Effector memory CD4-positive, alpha-beta T cell (primary cell): ENCODE data around the gene ACIN1.
"Not testable (repeated sequence)": the region's sequence is repeated elsewhere in the genome, so short reads cannot be mapped to it uniquely, and the experiment has no call there.

Source experiments
- DNase-seq, 3 donors: peaks; one replicate each; pipeline ENCODE4 v3.0.0-alpha.2; 2020
- H3K27ac ChIP-seq: 2 replicates; pipeline ENCODE4 v1.7.0; 2013; ENCODE audit warnings: mild to moderate bottlenecking, low read length, moderate library complexity; ENCODE audit not compliant: insufficient read depth, poor library complexity, severe bottlenecking
- H3K27me3 ChIP-seq: replicated peaks from 2 replicates; pipeline ENCODE4 v1.7.0; 2013; ENCODE audit warnings: mild to moderate bottlenecking, low read length; ENCODE audit not compliant: insufficient read depth, control insufficient read depth, poor library complexity, severe bottlenecking
- H3K36me3 ChIP-seq: 2 replicates; pipeline ENCODE4 v1.7.0; 2013; ENCODE audit warnings: mild to moderate bottlenecking, low read length, moderate library complexity; ENCODE audit not compliant: control insufficient read depth, insufficient read depth
- H3K4me1 ChIP-seq: 2 replicates; pipeline ENCODE4 v1.7.0; 2013; ENCODE audit warnings: low read length, mild to moderate bottlenecking; ENCODE audit not compliant: control insufficient read depth, insufficient read depth, poor library complexity, severe bottlenecking
- H3K4me3 ChIP-seq: 2 replicates; pipeline ENCODE4 v1.7.0; 2013; ENCODE audit warnings: low read length, low read depth, mild to moderate bottlenecking; ENCODE audit not compliant: insufficient read depth, poor library complexity, severe bottlenecking
- H3K9me3 ChIP-seq: 2 replicates; pipeline ENCODE4 v1.7.0; 2013; ENCODE audit warnings: mild to moderate bottlenecking, low read length, moderate library complexity; ENCODE audit not compliant: control insufficient read depth

Gene ACIN1

DNA sequence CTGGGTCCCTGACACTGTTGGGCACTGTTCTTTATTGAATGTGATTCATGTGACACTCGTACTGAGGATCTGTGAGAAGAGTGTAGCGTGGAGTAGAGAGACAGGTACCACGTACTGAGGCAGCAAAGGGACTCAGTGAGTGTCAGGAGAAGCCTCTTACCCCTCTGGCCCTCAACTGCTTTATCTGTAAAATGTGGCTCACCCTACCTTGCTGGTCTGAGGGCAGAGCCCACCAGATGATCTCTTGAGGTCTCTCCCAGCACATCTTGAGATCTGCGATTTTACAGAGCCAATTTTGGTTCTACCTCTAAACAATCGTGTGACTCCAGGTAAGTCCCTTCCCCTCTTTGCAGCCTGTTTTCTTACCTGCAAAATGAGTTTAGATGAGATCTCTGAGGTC is 21.0 kb upstream of the ACIN1 start:
- Histone ChIP-seq H3K27me3 (no peaks in the 10 kb centered on the region), H3K4me3 (no peak overlapping the region), H3K9me3 (no peaks in the 10 kb centered on the region), H3K4me1 (peaks cover 38% of the 10 kb centered on the region), H3K36me3 (no peaks in the 10 kb centered on the region), H3K27ac (no peak overlapping the region)
- DNase-seq: no peak

DNA sequence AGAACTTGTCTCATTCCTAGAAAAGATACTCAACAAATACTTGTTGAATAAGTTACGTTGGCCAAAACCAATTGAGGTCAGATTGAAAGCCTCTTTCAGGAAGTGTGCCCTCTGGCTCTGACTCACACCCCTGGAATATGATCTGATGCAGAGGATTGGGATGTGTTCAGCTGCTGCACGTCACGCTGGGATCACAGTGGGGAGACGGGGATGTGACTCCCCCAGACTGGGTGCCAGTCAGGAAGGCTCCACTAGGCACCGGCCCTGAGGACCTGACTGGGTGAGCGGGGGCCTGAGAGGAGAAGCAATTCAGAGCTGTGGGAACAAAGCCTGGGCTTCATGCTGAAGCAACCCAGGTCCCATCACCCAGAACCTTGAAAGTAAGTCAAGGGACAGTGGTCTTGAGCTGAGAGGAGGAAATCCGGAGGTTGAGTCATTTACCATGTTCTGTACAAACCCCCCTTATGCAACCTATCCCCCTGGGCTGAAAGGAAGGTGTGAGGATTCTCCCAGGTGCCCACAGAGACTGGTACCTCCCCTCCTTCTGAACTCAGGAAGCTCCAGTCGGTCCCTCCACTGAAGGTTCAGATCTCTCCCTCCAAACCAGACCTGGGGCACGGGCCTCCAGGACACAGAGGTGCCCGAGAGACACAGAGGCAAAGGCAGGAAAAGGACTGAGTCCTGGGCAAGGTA is 20.2 kb upstream of the ACIN1 start:
- Histone ChIP-seq H3K36me3 (no peaks in the 10 kb centered on the region), H3K4me1 (peaks cover 30% of the 10 kb centered on the region), H3K9me3 (no peaks in the 10 kb centered on the region), H3K27me3 (no peaks in the 10 kb centered on the region), H3K4me3 (no peak overlapping the region), H3K27ac (no peak overlapping the region)
- DNase-seq: no peak

DNA sequence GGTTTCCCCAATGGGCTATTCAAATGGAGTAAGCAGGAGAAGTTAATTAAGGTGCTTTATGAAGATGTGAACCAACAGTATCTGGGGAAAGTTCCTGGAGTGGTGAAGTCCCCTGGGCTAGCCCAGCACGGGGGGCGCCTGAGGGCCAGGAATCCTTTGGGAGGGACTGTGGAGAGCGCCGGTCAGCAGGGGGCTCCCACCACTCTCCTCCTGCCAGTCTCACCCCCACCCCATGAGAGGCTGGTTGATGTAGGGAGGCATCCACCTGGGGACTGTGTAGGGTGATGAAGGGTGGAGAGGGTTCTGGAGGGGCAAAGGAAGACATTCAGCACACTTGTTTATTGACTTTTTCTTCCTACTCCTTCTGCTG is 19.7 kb upstream of the ACIN1 start:
- no peak overlapping the region for H3K27ac ChIP-seq

DNA sequence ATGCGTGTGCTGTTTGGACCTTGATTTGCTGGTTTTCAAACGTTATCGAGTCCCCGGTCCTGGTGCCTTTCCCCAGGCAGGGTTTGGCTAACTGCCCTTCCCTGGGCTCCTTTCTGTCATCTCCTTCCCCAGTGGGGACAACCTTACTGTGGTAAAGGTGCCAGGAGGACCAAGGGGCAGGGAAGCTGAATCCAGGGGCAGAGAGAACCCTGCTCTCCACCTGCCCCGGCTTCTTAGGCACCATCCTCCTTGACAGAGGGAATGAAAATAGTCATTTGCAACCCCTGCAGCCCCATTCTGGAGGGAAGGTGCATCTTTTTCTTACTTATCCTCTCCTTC is 19.2 kb upstream of the ACIN1 start:
- H3K4me1 ChIP-seq: peaks cover 19% of the 10 kb centered on the region
- H3K27me3 ChIP-seq: no peaks in the 10 kb centered on the region
- no peak overlapping the region for H3K4me3 ChIP-seq
- DNase-seq: no peak
- H3K36me3 ChIP-seq: no peaks in the 10 kb centered on the region
- no peaks in the 10 kb centered on the region for H3K9me3 ChIP-seq
- no peak overlapping the region for H3K27ac ChIP-seq

More for the DNA sequence above, 19.7 kb upstream of the ACIN1 start:
- Histone ChIP-seq H3K27me3 (no peaks in the 10 kb centered on the region), H3K4me1 (peaks cover 25% of the 10 kb centered on the region), H3K4me3 (no peak overlapping the region), H3K9me3 (no peaks in the 10 kb centered on the region), H3K36me3 (no peaks in the 10 kb centered on the region)
- no peak for DNase-seq

DNA sequence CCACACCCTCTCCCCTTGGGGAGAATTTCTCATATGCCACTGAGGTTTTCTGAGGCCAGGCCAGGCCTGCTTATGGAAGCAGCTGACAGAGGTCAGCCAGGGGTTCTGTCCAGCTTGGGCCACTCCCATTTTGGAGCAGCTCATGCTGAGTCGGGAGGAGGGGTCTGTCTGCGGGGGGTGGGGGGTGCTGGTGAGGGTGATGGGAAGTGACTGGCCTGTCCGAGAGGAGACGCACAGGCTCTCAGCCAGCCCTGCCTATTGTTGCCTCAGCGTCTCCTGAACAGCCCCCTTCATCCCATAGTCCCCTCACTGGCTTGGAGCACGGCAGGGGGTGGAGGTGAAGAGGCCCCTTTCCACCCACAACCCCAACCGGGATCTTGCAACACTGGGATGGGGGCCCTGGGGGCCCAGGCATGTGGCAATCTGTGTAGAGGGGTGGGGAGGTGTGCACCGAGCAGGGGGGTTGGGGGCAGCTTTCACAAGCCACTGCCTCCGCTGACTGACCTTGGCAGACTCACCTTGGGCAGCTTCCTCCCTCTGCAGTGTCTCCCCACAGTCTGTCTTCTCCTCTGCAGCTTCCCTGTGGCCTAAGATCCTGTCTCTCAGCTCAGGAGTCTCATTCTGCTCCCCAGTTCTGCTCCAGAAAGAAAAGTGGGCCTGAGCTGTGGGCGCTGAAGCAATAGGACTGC is 18.6 kb upstream of the ACIN1 start:
- DNase-seq: no peak
- H3K36me3 ChIP-seq: no peaks in the 10 kb centered on the region
- no peak overlapping the region for H3K27ac ChIP-seq
- H3K9me3 ChIP-seq: no peaks in the 10 kb centered on the region
- no peaks in the 10 kb centered on the region for H3K27me3 ChIP-seq
- H3K4me1 ChIP-seq: peaks cover 14% of the 10 kb centered on the region
- H3K4me3 ChIP-seq: no peak overlapping the region

DNA sequence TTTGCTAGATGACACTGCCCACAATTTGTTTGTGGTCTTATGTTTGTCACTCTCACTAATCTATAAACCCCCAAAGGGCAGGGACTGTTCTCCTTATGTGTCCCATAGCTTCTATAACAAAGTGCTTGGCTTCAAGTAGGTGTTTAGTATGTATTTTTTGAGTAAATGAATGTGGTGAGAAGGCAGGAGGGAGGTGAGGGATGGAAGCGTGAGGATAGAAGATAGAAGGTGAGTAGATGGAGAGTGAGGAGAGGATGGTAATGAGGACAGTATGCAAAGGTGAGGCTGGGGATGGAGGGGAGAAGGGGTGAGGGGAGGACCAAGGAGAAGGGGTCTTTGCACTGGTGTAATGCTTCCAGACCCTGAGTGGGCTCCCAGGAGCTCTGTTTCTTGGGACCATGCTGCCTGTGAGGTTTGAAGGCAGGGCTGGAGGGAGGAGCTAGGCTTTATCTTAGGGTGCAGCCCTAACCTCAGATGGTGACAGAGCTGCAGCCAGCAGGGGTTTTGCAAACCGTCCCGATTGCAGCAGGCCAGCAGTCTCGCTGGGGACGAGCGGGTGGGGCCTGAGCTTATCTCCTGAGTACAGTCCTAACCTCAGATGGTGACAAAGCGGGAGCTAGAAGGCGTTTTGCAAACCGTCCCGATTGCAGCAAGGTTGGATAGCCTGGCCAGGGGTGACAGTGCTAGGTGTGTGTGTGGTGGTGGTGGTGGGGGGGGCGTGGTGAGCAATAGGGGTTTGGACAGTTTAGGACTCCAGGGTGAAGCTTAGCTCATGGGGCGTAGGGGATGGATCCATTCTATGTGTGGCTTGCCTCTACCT is 17.6 kb upstream of the ACIN1 start:
- Histone ChIP-seq H3K27ac (no peak overlapping the region), H3K4me3 (no peak overlapping the region), H3K36me3 (no peaks in the 10 kb centered on the region), H3K9me3 (no peaks in the 10 kb centered on the region), H3K27me3 (no peaks in the 10 kb centered on the region), H3K4me1 (peaks cover 4% of the 10 kb centered on the region)
- DNase-seq: no peak

DNA sequence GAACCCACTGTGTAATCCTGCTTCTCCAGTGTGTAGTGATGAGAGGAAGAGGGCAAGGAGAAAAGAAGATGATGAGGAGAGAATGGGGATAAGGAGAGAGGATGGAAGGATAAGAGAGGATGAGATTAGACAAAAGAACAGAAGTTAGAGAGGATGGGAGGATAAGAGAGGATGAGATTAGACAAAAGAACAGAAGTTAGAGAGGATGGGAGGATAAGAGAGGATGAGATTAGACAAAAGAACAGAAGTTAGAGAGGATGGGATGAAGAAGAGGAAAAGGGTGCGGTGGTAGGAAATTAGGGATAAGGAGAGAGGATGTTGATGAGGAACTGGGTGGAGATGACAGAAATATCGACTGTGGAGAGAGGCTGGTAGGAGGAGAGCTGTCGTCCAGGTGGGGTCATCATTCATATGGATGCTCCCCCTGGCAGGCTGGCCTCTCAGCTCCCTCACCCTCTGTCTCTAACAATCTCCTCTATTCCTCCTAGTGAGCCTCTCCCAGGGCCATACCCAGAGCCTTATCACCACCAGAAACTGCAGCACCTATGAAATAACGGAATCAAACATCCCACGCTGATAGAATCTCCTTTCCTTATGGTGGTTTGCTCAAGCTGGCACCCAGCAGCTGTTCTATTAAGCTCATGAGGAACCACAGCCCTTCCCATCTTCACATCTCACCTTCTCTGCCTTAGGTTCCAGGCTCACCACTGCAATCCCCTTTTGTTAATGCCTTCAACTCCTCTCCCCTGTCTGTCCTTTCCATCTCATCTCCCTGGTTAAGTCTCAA is 15.8 kb upstream of the ACIN1 start:
- Histone ChIP-seq H3K27ac (no peak overlapping the region), H3K4me3 (no peak overlapping the region), H3K9me3 (no peaks in the 10 kb centered on the region), H3K4me1 (no peaks in the 10 kb centered on the region), H3K36me3 (no peaks in the 10 kb centered on the region), H3K27me3 (no peaks in the 10 kb centered on the region)
- no peak for DNase-seq

DNA sequence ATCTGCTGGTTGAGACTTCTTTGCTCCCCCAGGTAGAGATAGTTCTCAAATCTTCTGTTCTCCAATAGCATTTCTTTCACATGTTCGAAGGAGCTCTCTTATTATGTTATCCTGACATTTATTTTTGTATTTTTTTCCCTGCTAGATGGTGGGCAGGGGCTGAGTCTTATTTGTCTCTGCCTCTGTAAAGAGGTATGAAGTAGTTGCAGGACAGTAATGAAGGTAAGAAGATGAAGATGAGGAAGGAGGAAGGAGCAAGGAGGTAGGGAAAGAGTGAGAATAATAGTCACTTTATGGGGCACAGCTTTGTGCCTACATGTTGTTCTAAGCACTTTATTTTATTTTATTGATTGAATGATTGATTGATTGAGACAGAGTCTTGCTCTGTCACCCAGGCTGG is 14.8 kb upstream of the ACIN1 start:
- H3K36me3 ChIP-seq: no peaks in the 10 kb centered on the region
- no peak for DNase-seq
- no peaks in the 10 kb centered on the region for H3K27me3 ChIP-seq
- H3K4me3 ChIP-seq: no peak overlapping the region
- no peaks in the 10 kb centered on the region for H3K9me3 ChIP-seq
- H3K4me1 ChIP-seq: no peaks in the 10 kb centered on the region
- H3K27ac ChIP-seq: no peak overlapping the region

DNA sequence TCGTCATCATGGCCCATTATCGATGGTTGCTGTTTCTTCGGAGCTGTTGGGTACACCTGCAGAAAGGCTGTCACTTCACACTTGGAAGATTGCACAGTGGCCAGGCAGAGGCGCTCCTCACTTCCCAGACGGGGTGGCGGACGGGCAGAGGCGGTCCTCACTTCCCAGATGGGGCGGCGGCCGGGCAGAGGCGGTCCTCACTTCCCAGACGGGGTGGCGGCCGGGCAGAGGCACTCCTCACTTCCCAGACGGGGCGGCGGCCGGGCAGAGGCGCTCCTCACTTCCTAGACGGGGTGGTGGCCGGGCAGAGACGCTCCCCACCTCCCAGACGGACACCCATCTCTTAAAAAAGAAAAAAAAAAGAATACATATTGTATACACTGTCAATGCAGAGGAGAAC is 13.2 kb upstream of the ACIN1 start:
- H3K36me3 ChIP-seq, H3K4me1 ChIP-seq, DNase-seq, H3K27me3 ChIP-seq, H3K4me3 ChIP-seq, H3K9me3 ChIP-seq, H3K27ac ChIP-seq: not testable (repeated sequence)
